HCT116 (cell line): Measurements from ENCODE around the gene GHDC. TPM values are rescaled to one million over a fixed set of nuclear protein-coding genes. Genes with fewer than 3 reads are reported as not detected.

Experiments used
- ATAC-seq: fragments of 200-7000 bp; cut with Tn5 transposase; 2 replicates; pipeline ENCODE4 v1.9.1; 2020; ENCODE audit warnings: mild to moderate bottlenecking, moderate library complexity
- BruUV-seq: library from RNA; stranded (reverse); fragments of 400-500 nt; replicated peaks from 2 replicates; lab custom pipeline; 2021; lab: Mats Ljungman, UMichigan
- CTCF ChIA-PET: fragments of 300-600 bp; sonication (Branson Sonifier 250); formaldehyde crosslinking; loops from one replicate; lab custom pipeline; 2021; ENCODE audit warnings: antibody characterized with exemption; lab: Charles Lee
- POLR2A ChIA-PET: fragments of 300-600, 350-600 bp; sonication (Branson Sonifier 250); formaldehyde crosslinking; loops from one replicate; lab custom pipeline; 2021; ENCODE audit warnings: antibody characterized with exemption; lab: Charles Lee
- RAD21 ChIA-PET, 2 experiments: fragments of 300-600 bp; sonication (Branson Sonifier 250); formaldehyde crosslinking; loops; one replicate each; lab custom pipeline; 2023; ENCODE audit warnings: low total read pairs in 2 of 2; ENCODE audit not compliant: uncharacterized antibody in 2 of 2, unreplicated experiment in 2 of 2, low non-redundant PET in 1 of 2; lab: Charles Lee
- DNase-seq: peaks from one replicate; pipeline ENCODE4 v3.0.0-alpha.2; 2010; ENCODE audit warnings: low read depth, low spot score
- H2AFZ ChIP-seq: fragments of 200-600 bp; shearing (Covaris generic), sonication (generic); 2 replicates; pipeline ENCODE4 v1.6.1; 2017; ENCODE audit warnings: low read depth, mixed run types, mixed read lengths, antibody characterized with exemption, low read length; ENCODE audit not compliant: poor library complexity, severe bottlenecking
- H3K27ac ChIP-seq: 2 replicates; pipeline ENCODE4 v1.5.1; 2012; ENCODE audit warnings: low read depth, low read length
- H3K27me3 ChIP-seq: fragments of 200-600 bp; sonication (generic); 2 replicates; pipeline ENCODE4 v1.6.1; 2016; ENCODE audit warnings: mixed run types, low read length, mixed read lengths; ENCODE audit not compliant: insufficient read depth
- H3K36me3 ChIP-seq, 2 experiments: fragments of 200-500 bp in 1 of 2; fragments of 200-600 bp in 1 of 2; sonication (Bioruptor generic) in 1 of 2; sonication (generic) in 1 of 2; 2 replicates each; pipeline versions ENCODE4 v1.5.1 to v1.6.1; 2014 to 2016; ENCODE audit warnings: low read length in 2 of 2, inconsistent platforms in 1 of 2, mixed read lengths in 1 of 2, mixed run types in 1 of 2; ENCODE audit not compliant: insufficient read depth in 2 of 2, control insufficient read depth in 1 of 2
- H3K4me1 ChIP-seq, 2 experiments: fragments of 200-600 bp in 1 of 2; sonication (generic) in 1 of 2; 2 replicates each; pipeline versions ENCODE4 v1.5.1 to v1.6.1; 2012 to 2017; ENCODE audit warnings: low read length in 2 of 2, inconsistent platforms in 1 of 2, mild to moderate bottlenecking in 1 of 2, mixed read lengths in 1 of 2, mixed run types in 1 of 2, moderate library complexity in 1 of 2; ENCODE audit not compliant: insufficient read depth in 2 of 2, control insufficient read depth in 1 of 2
- H3K4me2 ChIP-seq: fragments of 200-600 bp; sonication (generic); 2 replicates; pipeline ENCODE4 v1.6.1; 2017; ENCODE audit warnings: mixed run types, low read length, mixed read lengths
- H3K4me3 ChIP-seq, 2 experiments: fragments of 200-600 bp in 1 of 2; sonication (generic) in 1 of 2; replicated peaks in 1 of 2; 2 replicates each; pipeline ENCODE4 v1.5.1; 2011 to 2016; ENCODE audit warnings: low read length in 2 of 2, control low read depth in 1 of 2, low read depth in 1 of 2, mild to moderate bottlenecking in 1 of 2, mixed read lengths in 1 of 2, mixed run types in 1 of 2
- H3K79me2 ChIP-seq: fragments of 200-600 bp; sonication (generic); 2 replicates; pipeline ENCODE4 v1.6.1; 2017; ENCODE audit warnings: mild to moderate bottlenecking, mixed run types, low read length, moderate library complexity, mixed read lengths; ENCODE audit not compliant: insufficient read depth
- H3K9ac ChIP-seq: fragments of 200-600 bp; sonication (generic); 2 replicates; pipeline ENCODE4 v1.6.1; 2016; ENCODE audit warnings: low read length, mixed read lengths
- H3K9me2 ChIP-seq: fragments of 200-600 bp; sonication (generic), shearing (Covaris generic); 2 replicates; pipeline ENCODE4 v1.6.1; 2017; ENCODE audit warnings: mixed run types, mild to moderate bottlenecking, moderate library complexity; ENCODE audit not compliant: insufficient read depth
- H3K9me3 ChIP-seq, 2 experiments: fragments of 200-500 bp in 1 of 2; fragments of 200-600 bp in 1 of 2; sonication (Bioruptor generic) in 1 of 2; sonication (generic) in 1 of 2; 2 replicates each; pipeline ENCODE4 v1.6.1; 2014 to 2017; ENCODE audit warnings: low read length in 2 of 2, mixed read lengths in 2 of 2, inconsistent platforms in 1 of 2, low read depth in 1 of 2, mild to moderate bottlenecking in 1 of 2, mixed run types in 1 of 2, moderate library complexity in 1 of 2; ENCODE audit not compliant: control insufficient read depth in 1 of 2, insufficient read depth in 1 of 2
- H4K20me1 ChIP-seq: fragments of 200-600 bp; sonication (generic), shearing (Covaris generic); 2 replicates; pipeline ENCODE4 v1.6.1; 2017; ENCODE audit warnings: mixed run types, mild to moderate bottlenecking, moderate library complexity; ENCODE audit not compliant: insufficient read depth
- CBX3 ChIP-seq: IDR thresholded peaks from 2 replicates; pipeline ENCODE4 v1.6.1; 2012; ENCODE audit warnings: low read depth
- CTCF ChIP-seq, 3 experiments: fragments of 200-600 bp in 1 of 3; sonication (generic) in 1 of 3; IDR thresholded peaks in 2 of 3; conservative IDR thresholded peaks in 1 of 3; 2 replicates each; pipeline ENCODE4 v1.5.1; 2012 to 2017; ENCODE audit warnings: low read depth in 2 of 3, low read length in 2 of 3, antibody characterized with exemption in 1 of 3, borderline replicate concordance in 1 of 3, control low read depth in 1 of 3, mild to moderate bottlenecking in 1 of 3, mixed read lengths in 1 of 3, mixed run types in 1 of 3, moderate library complexity in 1 of 3; ENCODE audit not compliant: insufficient read depth in 1 of 3
- EZH2 ChIP-seq: fragments of 200-600 bp; sonication (generic); IDR thresholded peaks from 2 replicates; pipeline ENCODE4 v1.6.1; 2017; ENCODE audit warnings: antibody characterized with exemption, mixed run types
- FOSL1 ChIP-seq: IDR thresholded peaks from 2 replicates; pipeline ENCODE4 v1.6.1; 2012; ENCODE audit warnings: low read depth
- JUND ChIP-seq: IDR thresholded peaks from 2 replicates; pipeline ENCODE4 v1.6.1; 2012
- MAX ChIP-seq: IDR thresholded peaks from 2 replicates; pipeline ENCODE4 v1.6.1; 2012
- POLR2AphosphoS5 ChIP-seq: IDR thresholded peaks from 2 replicates; pipeline ENCODE4 v1.6.1; 2011; ENCODE audit warnings: mild to moderate bottlenecking, low read depth, low read length, moderate library complexity
- REST ChIP-seq: IDR thresholded peaks from 2 replicates; pipeline ENCODE4 v1.6.1; 2012; ENCODE audit warnings: low read depth
- SRF ChIP-seq: IDR thresholded peaks from 2 replicates; pipeline ENCODE4 v1.6.1; 2012; ENCODE audit warnings: low read depth
- YY1 ChIP-seq: IDR thresholded peaks from 2 replicates; pipeline ENCODE4 v1.6.1; 2011; ENCODE audit warnings: low read length, low read depth, moderate library complexity, mild to moderate bottlenecking; ENCODE audit not compliant: insufficient replicate concordance; ENCODE audit errors: extremely low read depth
- ZBTB33 ChIP-seq: IDR thresholded peaks from 2 replicates; pipeline ENCODE4 v1.6.1; 2011; ENCODE audit warnings: mild to moderate bottlenecking, low read length, moderate library complexity; ENCODE audit not compliant: insufficient replicate concordance; ENCODE audit errors: extremely low read depth
- intact Hi-C: fragments of 100-400 bp; cut with micrococcal nuclease; formaldehyde crosslinking; loops from 2 replicates; pipeline ENCODE4 v1.10.0; 2022
- total RNA-seq: library from RNA; stranded (reverse); gene quantifications from one replicate; pipeline ENCODE4 v1.2.1, GENCODE V29; 2021; ENCODE audit not compliant: unreplicated experiment

Gene GHDC
- total RNA-seq, 1 experiment from 2014 or later, result 13.2 TPM

GRCh38 chr17:42233156-42233555 is 38.9 kb upstream of the GHDC start:
- no peak overlapping the region for H3K4me2 ChIP-seq
- no peak overlapping the region for H3K9ac ChIP-seq
- DNase-seq (no peak), ATAC-seq (no peak)
- RAD21 ChIA-PET, result no interaction called here
- POLR2A ChIA-PET, result no interaction called here
- intact Hi-C loops, result no loop called here
- no peak for TF ChIP-seq MAX
- no peak for TF ChIP-seq REST
- no peak for TF ChIP-seq CBX3
- TF ChIP-seq POLR2AphosphoS5, result no peak
- no peak for TF ChIP-seq JUND
- TF ChIP-seq ZBTB33, result no peak
- no peak for TF ChIP-seq EZH2
- no peak for TF ChIP-seq YY1
- TF ChIP-seq FOSL1, result no peak
- no peak for TF ChIP-seq CTCF (IDR thresholded peaks at IDR 0.05 in 2 of 3, conservative IDR thresholded peaks at IDR 0.05 in 1 of 3; ENCODE audit: borderline replicate concordance in 1 of 3, insufficient read depth in 1 of 3, low read depth in 2 of 3, low read length in 2 of 3)
- TF ChIP-seq SRF, result no peak
- H3K27ac ChIP-seq, result no peak overlapping the region
- no peaks in the 10 kb centered on the region for H4K20me1 ChIP-seq
- H3K79me2 ChIP-seq, result no peaks in the 10 kb centered on the region
- CTCF ChIA-PET, result no interaction called here
- no TSS peak for BruUV-seq
- H3K9me3 ChIP-seq, result no peaks in the 10 kb centered on the region
- no peak overlapping the region for H2AFZ ChIP-seq
- no peak overlapping the region for H3K4me3 ChIP-seq
- H3K9me2 ChIP-seq, result no peaks in the 10 kb centered on the region
- no peaks in the 10 kb centered on the region for H3K27me3 ChIP-seq
- no peaks in the 10 kb centered on the region for H3K36me3 ChIP-seq
- H3K4me1 ChIP-seq, result no peaks in the 10 kb centered on the region
